ENCODE measurements around the gene KLLN. TPM values are rescaled to one million over a fixed set of nuclear protein-coding genes. Genes with fewer than 3 reads are reported as not detected.

The KLLN gene
- total RNA-seq, 1 donor from 2014 or later, result 0.41 TPM

- Histone ChIP-seq H3K27ac (peak overlapping the region; percentile 86), H3K4me1 (peaks cover 23% of the 10 kb centered on the region), H3K9me3 (no peaks in the 10 kb centered on the region), H3K4me3 (peak overlapping the region; percentile 72), H3K36me3 (peaks cover 4% of the 10 kb centered on the region), H3K27me3 (no peaks in the 10 kb centered on the region)
- TF ChIP-seq CTCF (IDR thresholded peaks at IDR 0.05), result no peak
- intact Hi-C loops (cut with DNase I), result no loop called here
- no peak for DNase-seq
- no peak for ATAC-seq
Measured at GRCh38 chr10:87816898-87817608, 46.3 kb downstream of the KLLN start.

- Histone ChIP-seq H3K4me1 (peaks cover 23% of the 10 kb centered on the region), H3K36me3 (peaks cover 11% of the 10 kb centered on the region), H3K27me3 (no peaks in the 10 kb centered on the region), H3K27ac (no peak overlapping the region), H3K9me3 (no peaks in the 10 kb centered on the region), H3K4me3 (peak overlapping the region; percentile 72)
- DNase-seq, result no peak
- intact Hi-C loops (cut with DNase I), result no loop called here
- TF ChIP-seq CTCF (IDR thresholded peaks at IDR 0.05), result peak; percentile 8
- ATAC-seq, result no peak
Measured at GRCh38 chr10:87816163-87816897, 47.0 kb downstream of the KLLN start.

Other genes starting within 250 kb of the KLLN start
- gene PAPSS2, start 203.7 kb downstream of the KLLN start, total RNA-seq, result 210 TPM
- 45.9 TPM for gene ATAD1, start 45.3 kb downstream of the KLLN start, total RNA-seq
- gene PTEN, start 92 bp upstream of the KLLN start, total RNA-seq, result 101 TPM